ENCODE results near the gene TRMU.

The TRMU gene

GRCh38 chr22:46369716-46370583, 34.4 kb downstream of the TRMU start:
- no peak for DNase-seq
- ATAC-seq = no peak

- DNase-seq (no peak), ATAC-seq (no peak)
These were observed 35.2 kb downstream of the TRMU start for GRCh38 chr22:46370584-46371291.

GRCh38 chr22:46371623-46372226, 36.2 kb downstream of the TRMU start:
- DNase-seq = no peak
- ATAC-seq = no peak

- no peak for ATAC-seq
- no peak for DNase-seq
These were observed 37.2 kb downstream of the TRMU start for GRCh38 chr22:46372686-46373085.

GRCh38 chr22:46373159-46373558, 37.6 kb downstream of the TRMU start:
- ATAC-seq (no peak), DNase-seq (no peak)

GRCh38 chr22:46373921-46374662, 38.6 kb downstream of the TRMU start:
- peak; percentile 16 for ATAC-seq

GRCh38 chr22:46374663-46375474, 39.4 kb downstream of the TRMU start:
- ATAC-seq (no peak), DNase-seq (no peak)

More at GRCh38 chr22:46373921-46374662, 38.6 kb downstream of the TRMU start:
- no peak for DNase-seq

- ATAC-seq = no peak
- DNase-seq = no peak
These were observed 40.6 kb downstream of the TRMU start for GRCh38 chr22:46376111-46376510.

- DNase-seq (no peak), ATAC-seq (no peak)
These were observed 41.5 kb downstream of the TRMU start for GRCh38 chr22:46376908-46377524.

- ATAC-seq (no peak), DNase-seq (no peak)
These were observed 42.3 kb downstream of the TRMU start for GRCh38 chr22:46377525-46378425.

- DNase-seq (no peak), ATAC-seq (peak; percentile 10)
These were observed 43.0 kb downstream of the TRMU start for GRCh38 chr22:46378426-46379065.

- no peak for DNase-seq
- ATAC-seq = no peak
These were observed 43.8 kb downstream of the TRMU start for GRCh38 chr22:46379066-46379930.

GRCh38 chr22:46380069-46380468, 44.6 kb downstream of the TRMU start:
- ATAC-seq (no peak), DNase-seq (no peak)

- no peak for ATAC-seq
These were observed 45.1 kb downstream of the TRMU start for GRCh38 chr22:46380581-46380980.

GRCh38 chr22:46381142-46381541, 45.6 kb downstream of the TRMU start:
- DNase-seq (no peak), ATAC-seq (no peak)

More at GRCh38 chr22:46380581-46380980, 45.1 kb downstream of the TRMU start:
- no peak for DNase-seq

- DNase-seq (no peak), ATAC-seq (no peak)
These were observed 46.2 kb downstream of the TRMU start for GRCh38 chr22:46381731-46382130.

GRCh38 chr22:46382524-46382923, 47.0 kb downstream of the TRMU start:
- ATAC-seq = no peak
- DNase-seq = no peak

GRCh38 chr22:46386312-46386711, 50.8 kb downstream of the TRMU start:
- ATAC-seq (no peak), DNase-seq (no peak)

All from stimulated activated naive CD8-positive, alpha-beta T cell treated with anti-CD3 and anti-CD28 coated beads, Interleukin-15, Interleukin-2, amounts not matched to agents 100 U/mL and 50 U/mL, for 24 hours (primary cell).